Stomach (tissue), 9 donors: ENCODE measurements around the gene LARGE1. TPM values are rescaled to one million over a fixed set of nuclear protein-coding genes. Genes with fewer than 3 reads are reported as not detected.

Source experiments
- DNase-seq, 2 donors: peaks; one replicate each; pipeline versions ENCODE4 v3.0.0 to v3.0.0-alpha.2; 2013 to 2019
- H3K27ac ChIP-seq, 5 donors: fragments of 200-600 bp in 4 of 5; sonication (generic) in 4 of 5; one replicate each; pipeline ENCODE4 v1.5.1; 2013 to 2019; ENCODE audit warnings: mild to moderate bottlenecking in 1 of 5, moderate library complexity in 1 of 5
- H3K27me3 ChIP-seq, 3 donors: fragments of 200-600 bp; sonication (generic); one replicate each; pipeline ENCODE4 v1.5.1; 2017 to 2019; ENCODE audit warnings: mixed run types in 1 of 3
- H3K36me3 ChIP-seq, 4 donors: fragments of 200-600 bp; sonication (generic); 1 replicate in 3 of 4; 2 replicates in 1 of 4; pipeline ENCODE4 v1.5.1; 2016 to 2019
- H3K4me1 ChIP-seq, 4 donors: fragments of 200-600 bp; sonication (generic); one replicate each; pipeline ENCODE4 v1.5.1; 2016 to 2019
- H3K4me3 ChIP-seq, 4 donors: fragments of 200-600 bp; sonication (generic) in 3 of 4; one replicate each; pipeline ENCODE4 v1.5.1; 2016 to 2019; ENCODE audit warnings: mild to moderate bottlenecking in 1 of 4
- H3K9me3 ChIP-seq, 4 donors: fragments of 200-600 bp; sonication (generic); one replicate each; pipeline ENCODE4 v1.5.1; 2016 to 2019
- CTCF ChIP-seq, 7 experiments: fragments of 450-650 bp in 4 of 7; fragments of 200-600 bp in 3 of 7; sonication (generic) in 3 of 7; IDR thresholded peaks; one replicate each; pipeline ENCODE4 v1.5.1; 2016 to 2019; ENCODE audit warnings: antibody characterized with exemption in 7 of 7, control low read depth in 2 of 7, mild to moderate bottlenecking in 1 of 7
- EP300 ChIP-seq: sonication (generic); formaldehyde crosslinking; IDR thresholded peaks from one replicate; pipeline ENCODE4 v1.6.1; 2017; ENCODE audit warnings: antibody characterized with exemption
- POLR2A ChIP-seq, 4 donors: fragments of 450-650 bp; IDR thresholded peaks; one replicate each; pipeline ENCODE4 v1.6.1; 2016; ENCODE audit warnings: antibody characterized with exemption in 4 of 4, control low read depth in 2 of 4, mild to moderate bottlenecking in 1 of 4, moderate library complexity in 1 of 4
- POLR2AphosphoS5 ChIP-seq, 3 donors: sonication (generic); formaldehyde crosslinking; IDR thresholded peaks; one replicate each; pipeline ENCODE4 v1.6.1; 2016; ENCODE audit warnings: antibody characterized with exemption in 3 of 3
- WGBS, 5 donors: extraction: QIAGEN DNeasy Blood & Tissue Kit in 3 of 5; methylation state at CpG; one replicate each; pipeline versions ENCODE4 v1.1.5 to v1.1.7; 2013 to 2018; 5-methylcytosine and 5-hydroxymethylcytosine counted together
- intact Hi-C: fragments of 100-400 bp; cut with DNase I; formaldehyde crosslinking; loops from one replicate; pipeline ENCODE4 v1.15.1; 2023; ENCODE audit warnings: low total_unique reads
- polyA plus RNA-seq, 3 donors: library from polyadenylated mRNA; stranded (reverse); fragments of 200-250 nt; gene quantifications; one replicate each; pipeline ENCODE4 v1.2.3, GENCODE V29; 2013
- total RNA-seq, 5 donors: library from RNA; depleted of rRNA; stranded (reverse); fragments of >200 nt; gene quantifications; one replicate each; pipeline versions ENCODE4 v1.1.0 to v1.2.3, GENCODE V29; 2014 to 2016
- donor health status: healthy with polysubstance abuse.
- donor health status: Bipolar disorder and iron deficiency.
- donor health status: healthy.

Gene LARGE1
- total and polyA plus RNA-seq, 8 donors, result 3.5 to 110 (median 51.6) TPM

- no peak for TF ChIP-seq CTCF (IDR thresholded peaks at IDR 0.05)
- no peak overlapping the region for H3K4me3 ChIP-seq
- H3K36me3 ChIP-seq, result no peaks in the 10 kb centered on the region
- WGBS, 5 donors, result 78 to 93% (median 83%) methylated on average over 3 of the region's 3 CpGs
- no peak for DNase-seq
- H3K27me3 ChIP-seq, result no peaks in the 10 kb centered on the region
- peak overlapping the region in 3 of 5 donors; percentile 73 to 84 (median 78) for H3K27ac ChIP-seq
- no peaks in the 10 kb centered on the region for H3K9me3 ChIP-seq
- peaks cover 11 to 59% (median 35%) of the 10 kb centered on the region in 4 donors for H3K4me1 ChIP-seq
- intact Hi-C loops, result no loop called here
Measured at GRCh38 chr22:33866511-33866910, 53.8 kb downstream of the LARGE1 start.

GRCh38 chr22:33865996-33866395, 54.3 kb downstream of the LARGE1 start:
- Histone ChIP-seq H3K36me3 (no peaks in the 10 kb centered on the region), H3K27ac (peak overlapping the region in 2 of 5 donors; percentile 4 to 78), H3K4me3 (no peak overlapping the region), H3K9me3 (no peaks in the 10 kb centered on the region), H3K27me3 (no peaks in the 10 kb centered on the region), H3K4me1 (peaks cover 11 to 57% (median 36%) of the 10 kb centered on the region in 4 donors)
- DNase-seq, result no peak
- intact Hi-C loops, result no loop called here
- WGBS, 5 donors, result 89 to 100% (median 100%) methylated on average over 1 of the region's 1 CpG
- TF ChIP-seq POLR2A (IDR thresholded peaks at IDR 0.05) (no peak), CTCF (IDR thresholded peaks at IDR 0.05) (no peak), EP300 (no peak)

GRCh38 chr22:33865248-33865647, 55.0 kb downstream of the LARGE1 start:
- WGBS, 5 donors, result 61 to 68% (median 67%) methylated on average over 5 of the region's 5 CpGs
- Histone ChIP-seq H3K4me3 (no peak overlapping the region), H3K9me3 (no peaks in the 10 kb centered on the region), H3K27me3 (no peaks in the 10 kb centered on the region), H3K36me3 (no peaks in the 10 kb centered on the region), H3K4me1 (peaks cover 11 to 63% (median 38%) of the 10 kb centered on the region in 4 donors), H3K27ac (peak overlapping the region in 3 of 5 donors; percentile 36 to 67 (median 46))
- intact Hi-C loops, result no loop called here
- no peak for DNase-seq
- TF ChIP-seq POLR2A (IDR thresholded peaks at IDR 0.05) (no peak), POLR2AphosphoS5 (IDR thresholded peaks at IDR 0.05) (no peak), EP300 (no peak), CTCF (IDR thresholded peaks at IDR 0.05) (no peak)

- intact Hi-C loops, result no loop called here
- Histone ChIP-seq H3K4me3 (no peak overlapping the region), H3K9me3 (no peaks in the 10 kb centered on the region), H3K27me3 (no peaks in the 10 kb centered on the region), H3K27ac (peak overlapping the region in 3 of 5 donors; percentile 36 to 67 (median 46)), H3K36me3 (no peaks in the 10 kb centered on the region), H3K4me1 (peaks cover 11 to 59% (median 36%) of the 10 kb centered on the region in 4 donors)
- TF ChIP-seq CTCF (IDR thresholded peaks at IDR 0.05) (no peak), POLR2AphosphoS5 (IDR thresholded peaks at IDR 0.05) (no peak), POLR2A (IDR thresholded peaks at IDR 0.05) (no peak), EP300 (no peak)
- no peak for DNase-seq
- 46 to 66% (median 57%) methylated on average over 7 of the region's 7 CpGs for WGBS, 5 donors
Measured at GRCh38 chr22:33864723-33865130, 55.5 kb downstream of the LARGE1 start.
